Left ventricle myocardium inferior (tissue), 1 donor: ENCODE measurements around the gene GRM7. TPM values are rescaled to one million over a fixed set of nuclear protein-coding genes. Genes with fewer than 3 reads are reported as not detected.

Source experiments
- DNase-seq: peaks from one replicate; pipeline ENCODE4 v3.0.0-alpha.2; 2020
- H3K27ac ChIP-seq: fragments of 200-600 bp; replicated peaks from 2 replicates; pipeline ENCODE4 v1.8.0; 2021
- H3K27me3 ChIP-seq: fragments of 200-600 bp; 2 replicates; pipeline ENCODE4 v1.8.0; 2021; ENCODE audit warnings: low read depth
- H3K36me3 ChIP-seq: fragments of 200-600 bp; 2 replicates; pipeline ENCODE4 v1.8.0; 2021
- H3K4me1 ChIP-seq: fragments of 200-600 bp; 2 replicates; pipeline ENCODE4 v1.8.0; 2021
- H3K4me3 ChIP-seq: fragments of 200-600 bp; 2 replicates; pipeline ENCODE4 v1.8.0; 2021; ENCODE audit warnings: mild to moderate bottlenecking, moderate library complexity
- H3K9me3 ChIP-seq: fragments of 200-600 bp; replicated peaks from 2 replicates; pipeline ENCODE4 v1.8.0; 2021
- intact Hi-C: fragments of 100-400 bp; cut with micrococcal nuclease; formaldehyde crosslinking; loops from one replicate; pipeline ENCODE4 v1.11.0; 2022
- total RNA-seq: library from RNA; stranded (reverse); fragmentation: NEBNext Ultra II Directional; extraction: Animal tissue kit (Norgen Biotek cat#: 25700); gene quantifications from one replicate; pipeline ENCODE4 v1.2.1, GENCODE V29; 2021
- TF ChIP-seq, protein P1 (sequence below): fragments of 200-600 bp; IDR thresholded peaks from 2 replicates; pipeline ENCODE4 v1.8.0; 2021; ENCODE audit warnings: antibody characterized with exemption, mild to moderate bottlenecking, borderline replicate concordance
- donor health status: DM: no; HTN: yes; CAD: no; lungs with severe emphysema.

Gene GRM7
- total RNA-seq, 1 donor from 2014 or later = not detected

DNA sequence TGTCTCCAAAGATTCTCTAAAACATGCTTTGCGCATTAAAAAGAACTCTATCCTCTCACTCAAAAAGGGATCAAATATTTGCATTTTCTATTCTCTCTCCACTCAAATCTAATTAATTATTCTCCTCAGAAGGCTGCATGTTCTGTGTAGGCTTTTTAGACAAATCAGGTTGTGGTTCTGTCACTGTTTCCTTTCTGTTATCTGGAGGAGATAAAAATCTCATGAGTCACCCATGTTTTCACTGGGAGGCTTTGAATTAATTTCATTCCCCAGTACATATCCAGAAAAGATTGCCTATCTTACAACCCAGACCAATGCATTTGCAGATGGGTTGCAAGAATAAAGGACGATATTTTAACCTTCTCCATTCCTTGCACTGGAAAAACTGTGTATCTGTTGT lies 446.5 kb downstream of the GRM7 start:
- intact Hi-C loops = no loop called here
- Histone ChIP-seq H3K27ac (no peak overlapping the region), H3K9me3 (peaks cover 11% of the 10 kb centered on the region), H3K27me3 (no peaks in the 10 kb centered on the region), H3K4me3 (no peak overlapping the region), H3K4me1 (peaks cover 25% of the 10 kb centered on the region), H3K36me3 (no peaks in the 10 kb centered on the region)
- TF ChIP-seq, protein P1, sequence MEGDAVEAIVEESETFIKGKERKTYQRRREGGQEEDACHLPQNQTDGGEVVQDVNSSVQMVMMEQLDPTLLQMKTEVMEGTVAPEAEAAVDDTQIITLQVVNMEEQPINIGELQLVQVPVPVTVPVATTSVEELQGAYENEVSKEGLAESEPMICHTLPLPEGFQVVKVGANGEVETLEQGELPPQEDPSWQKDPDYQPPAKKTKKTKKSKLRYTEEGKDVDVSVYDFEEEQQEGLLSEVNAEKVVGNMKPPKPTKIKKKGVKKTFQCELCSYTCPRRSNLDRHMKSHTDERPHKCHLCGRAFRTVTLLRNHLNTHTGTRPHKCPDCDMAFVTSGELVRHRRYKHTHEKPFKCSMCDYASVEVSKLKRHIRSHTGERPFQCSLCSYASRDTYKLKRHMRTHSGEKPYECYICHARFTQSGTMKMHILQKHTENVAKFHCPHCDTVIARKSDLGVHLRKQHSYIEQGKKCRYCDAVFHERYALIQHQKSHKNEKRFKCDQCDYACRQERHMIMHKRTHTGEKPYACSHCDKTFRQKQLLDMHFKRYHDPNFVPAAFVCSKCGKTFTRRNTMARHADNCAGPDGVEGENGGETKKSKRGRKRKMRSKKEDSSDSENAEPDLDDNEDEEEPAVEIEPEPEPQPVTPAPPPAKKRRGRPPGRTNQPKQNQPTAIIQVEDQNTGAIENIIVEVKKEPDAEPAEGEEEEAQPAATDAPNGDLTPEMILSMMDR = no peak
- no peak for DNase-seq

DNA sequence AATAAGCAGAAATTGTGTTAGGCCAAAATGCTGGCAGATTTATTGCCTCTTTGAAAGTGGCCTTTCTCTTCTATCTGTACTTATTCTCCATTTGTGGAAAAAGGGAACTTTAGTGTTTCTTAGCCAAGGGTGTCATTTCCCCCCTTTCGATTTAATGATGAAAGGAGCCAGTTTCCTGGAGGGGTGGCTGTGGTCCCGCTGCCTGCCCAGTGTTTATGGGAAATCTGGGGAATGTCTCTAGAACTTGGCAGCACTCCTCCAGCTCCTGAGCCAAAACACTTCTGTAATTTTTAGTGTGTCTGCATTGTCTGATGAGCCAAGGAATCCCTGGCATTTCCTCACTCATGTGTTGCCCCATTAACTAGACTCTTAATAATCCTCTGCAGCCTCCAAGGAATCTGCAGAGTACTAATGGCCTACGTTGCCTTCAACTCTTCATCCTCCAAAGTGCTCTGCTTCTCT lies 448.8 kb downstream of the GRM7 start:
- H3K4me3 ChIP-seq = no peak overlapping the region
- peak; percentile 61 for DNase-seq
- intact Hi-C loops = no loop called here
- peak overlapping the region; percentile 64 for H3K27ac ChIP-seq
- TF ChIP-seq, protein P1 = no peak
- H3K9me3 ChIP-seq = peaks cover 2% of the 10 kb centered on the region
- H3K36me3 ChIP-seq = no peaks in the 10 kb centered on the region
- no peaks in the 10 kb centered on the region for H3K27me3 ChIP-seq
- H3K4me1 ChIP-seq = peaks cover 25% of the 10 kb centered on the region

DNA sequence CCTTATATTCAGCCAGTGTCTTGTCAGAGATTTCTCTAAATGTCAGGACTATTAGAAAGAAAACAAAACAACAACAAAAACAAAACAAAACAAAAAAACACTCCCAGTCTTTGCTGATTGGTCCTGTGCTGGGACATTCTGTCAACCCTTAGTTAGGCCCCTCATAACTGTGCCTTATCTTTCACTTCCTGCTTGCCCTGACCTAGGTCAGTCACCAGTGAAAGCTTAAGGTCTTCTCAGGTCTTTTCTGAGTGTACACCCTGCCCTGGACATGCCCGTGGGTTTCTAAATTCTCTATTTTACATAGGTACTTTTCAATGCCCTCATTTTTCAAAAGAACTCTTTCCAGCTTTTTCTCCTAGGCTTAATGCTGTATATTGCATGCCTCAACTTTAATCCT lies 454.1 kb downstream of the GRM7 start:
- Histone ChIP-seq H3K36me3 (no peaks in the 10 kb centered on the region), H3K4me3 (no peak overlapping the region), H3K27me3 (no peaks in the 10 kb centered on the region), H3K4me1 (peaks cover 2% of the 10 kb centered on the region), H3K27ac (no peak overlapping the region), H3K9me3 (peaks cover 9% of the 10 kb centered on the region)
- intact Hi-C loops = no loop called here
- TF ChIP-seq, protein P1 = no peak
- DNase-seq = no peak

DNA sequence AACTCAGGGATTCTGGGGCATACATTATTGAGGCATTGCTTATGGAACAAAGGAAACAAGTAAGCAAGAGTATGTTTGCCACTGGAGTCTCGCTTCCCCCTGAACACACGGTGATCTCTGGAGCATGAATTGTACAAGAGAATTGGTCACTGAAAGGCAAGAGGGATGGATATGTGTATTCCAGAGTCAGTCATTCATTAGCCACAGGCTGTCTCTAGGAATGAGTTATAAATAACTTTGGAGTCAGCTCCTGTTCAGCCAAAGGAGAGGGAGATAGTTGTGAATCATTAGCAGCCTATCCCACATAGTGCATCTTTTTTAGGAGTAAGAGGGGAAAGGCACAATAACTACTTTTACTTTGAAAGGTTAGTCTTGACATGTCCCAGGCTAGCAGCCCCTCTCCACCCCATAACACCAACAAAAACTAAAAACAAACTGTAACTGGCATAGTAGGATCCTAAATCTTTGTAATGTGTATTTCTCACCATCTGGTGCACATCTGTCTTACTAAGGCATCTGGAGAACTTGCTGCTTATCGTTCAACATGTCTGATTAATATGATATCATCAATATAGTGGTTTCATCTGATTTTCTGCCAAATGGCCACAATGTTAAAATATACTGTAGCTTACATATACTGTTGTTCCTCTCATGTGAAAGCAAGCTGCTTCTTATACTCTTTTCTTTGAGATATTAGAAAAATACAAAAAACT lies 462.2 kb downstream of the GRM7 start:
- Histone ChIP-seq H3K9me3 (no peaks in the 10 kb centered on the region), H3K27ac (no peak overlapping the region), H3K36me3 (no peaks in the 10 kb centered on the region), H3K4me3 (no peak overlapping the region), H3K27me3 (no peaks in the 10 kb centered on the region), H3K4me1 (no peaks in the 10 kb centered on the region)
- intact Hi-C loops = no loop called here
- TF ChIP-seq, protein P1 = no peak
- no peak for DNase-seq

DNA sequence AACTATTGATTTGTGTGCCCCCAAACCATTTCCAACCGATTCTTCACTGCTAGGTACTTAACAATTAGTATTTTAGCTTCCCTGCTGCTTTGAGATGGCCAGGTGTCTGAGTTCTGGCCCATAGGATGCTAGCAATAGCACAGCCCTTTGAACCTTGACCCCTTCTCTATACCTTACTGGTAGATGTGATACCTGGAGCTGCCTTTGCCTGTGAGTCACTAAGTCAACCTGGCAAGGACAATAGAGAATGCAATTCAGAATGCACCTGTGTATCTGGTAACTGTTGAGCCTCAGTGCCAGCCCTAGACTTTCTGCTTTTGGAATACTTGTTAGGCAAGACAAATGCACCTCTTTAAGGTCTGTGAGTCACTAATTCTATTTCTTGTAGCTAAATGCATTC lies 467.4 kb downstream of the GRM7 start:
- Histone ChIP-seq H3K27ac (no peak overlapping the region), H3K4me3 (no peak overlapping the region), H3K4me1 (no peaks in the 10 kb centered on the region), H3K36me3 (no peaks in the 10 kb centered on the region), H3K27me3 (no peaks in the 10 kb centered on the region), H3K9me3 (peaks cover 8% of the 10 kb centered on the region)
- TF ChIP-seq, protein P1 = no peak
- no peak for DNase-seq
- intact Hi-C loops = no loop called here
